Cardiac fibroblast (primary cell): ENCODE measurements around the gene PLGLB1.
"Not testable (repeated sequence)": the region's sequence is repeated elsewhere in the genome, so short reads cannot be mapped to it uniquely, and the experiment has no call there.

ENCODE experiments used
- DNase-seq, 2 donors: peaks; one replicate each; pipeline versions ENCODE4 v3.0.0 to v3.0.0-alpha.2; 2010; ENCODE audit warnings: low read depth in 2 of 2
- H3K4me3 ChIP-seq, 2 donors: replicated peaks in 1 of 2; 1 replicate in 1 of 2; 2 replicates in 1 of 2; pipeline ENCODE4 v1.5.1; 2011; ENCODE audit warnings: low read depth in 2 of 2, low read length in 2 of 2, mild to moderate bottlenecking in 2 of 2, moderate library complexity in 1 of 2
- CTCF ChIP-seq: IDR thresholded peaks from one replicate; pipeline ENCODE4 v1.5.1; 2011; ENCODE audit warnings: low read depth, mild to moderate bottlenecking, low read length, inconsistent platforms

PLGLB1 gene

GRCh38 chr2:87021744-87022143 is at the start of gene PLGLB1:
Gene PLGLB1, minus strand, starts transcription at chr2:87021844. Its CDS starts 61 bp downstream, at chr2:87021783.
- not testable (repeated sequence) for H3K4me3 ChIP-seq, DNase-seq

- not testable (repeated sequence) for DNase-seq, H3K4me3 ChIP-seq
Measured at GRCh38 chr2:87064305-87064704, 42.7 kb upstream of the PLGLB1 start.

- DNase-seq, H3K4me3 ChIP-seq: not testable (repeated sequence)
Measured at GRCh38 chr2:87063431-87063830, 41.8 kb upstream of the PLGLB1 start.

- not testable (repeated sequence) for H3K4me3 ChIP-seq
- peak in 1 of 2 donors; percentile 11 for DNase-seq
Measured at GRCh38 chr2:87061519-87061918, 39.9 kb upstream of the PLGLB1 start.

GRCh38 chr2:87057606-87058005 is 36.0 kb upstream of the PLGLB1 start:
- H3K4me3 ChIP-seq, DNase-seq: not testable (repeated sequence)

GRCh38 chr2:87056843-87057242 is 35.2 kb upstream of the PLGLB1 start:
- not testable (repeated sequence) for H3K4me3 ChIP-seq, DNase-seq

GRCh38 chr2:87056435-87056834 is 34.8 kb upstream of the PLGLB1 start:
- DNase-seq = not testable (repeated sequence)

GRCh38 chr2:87054375-87054774 is 32.7 kb upstream of the PLGLB1 start:
- not testable (repeated sequence) for DNase-seq, H3K4me3 ChIP-seq

More at GRCh38 chr2:87056435-87056834, 34.8 kb upstream of the PLGLB1 start:
- not testable (repeated sequence) for H3K4me3 ChIP-seq

- peak; percentile 24 for TF ChIP-seq CTCF
- not testable (repeated sequence) for H3K4me3 ChIP-seq, DNase-seq
Measured at GRCh38 chr2:87041321-87041978, 19.8 kb upstream of the PLGLB1 start.

- DNase-seq, H3K4me3 ChIP-seq: not testable (repeated sequence)
Measured at GRCh38 chr2:87028607-87029006, 7.0 kb upstream of the PLGLB1 start.

- H3K4me3 ChIP-seq, DNase-seq: not testable (repeated sequence)
Measured at GRCh38 chr2:87026816-87027215, 5.2 kb upstream of the PLGLB1 start.

GRCh38 chr2:87025927-87026326 is 4.3 kb upstream of the PLGLB1 start:
- DNase-seq, H3K4me3 ChIP-seq: not testable (repeated sequence)

GRCh38 chr2:87023988-87024615 is 2.5 kb upstream of the PLGLB1 start:
- DNase-seq = not testable (repeated sequence)

GRCh38 chr2:87021043-87021442 is 601 bp downstream of the PLGLB1 start:
- H3K4me3 ChIP-seq, DNase-seq: not testable (repeated sequence)

More at GRCh38 chr2:87023988-87024615, 2.5 kb upstream of the PLGLB1 start:
- not testable (repeated sequence) for H3K4me3 ChIP-seq

- not testable (repeated sequence) for DNase-seq, H3K4me3 ChIP-seq
Measured at GRCh38 chr2:87019053-87019452, 2.6 kb downstream of the PLGLB1 start.

GRCh38 chr2:87014489-87015169 is 7.0 kb downstream of the PLGLB1 start:
- H3K4me3 ChIP-seq, DNase-seq: not testable (repeated sequence)

GRCh38 chr2:87004398-87004797 is 17.2 kb downstream of the PLGLB1 start:
- H3K4me3 ChIP-seq, DNase-seq: not testable (repeated sequence)
